ENCODE results near the gene SQOR.

GRCh38 chr15:45586125-45586524 is 48.7 kb upstream of the SQOR start:
- TF ChIP-seq CTCF (IDR thresholded peaks at IDR 0.05; ENCODE audit: low read depth, low read length), result no peak
- no peak for TF ChIP-seq EZH2phosphoT487 (IDR thresholded peaks at IDR 0.05; ENCODE audit: low read depth)

All from OCI-LY3 (cell line).